Left kidney (tissue), 2 donors: ENCODE results near the gene PLPPR3. TPM values are rescaled to one million over a fixed set of nuclear protein-coding genes. Genes with fewer than 3 reads are reported as not detected.
"Not testable (repeated sequence)": the region's sequence is repeated elsewhere in the genome, so short reads cannot be mapped to it uniquely, and the experiment has no call there.

Experiments
- DNase-seq: peaks from one replicate; pipeline ENCODE4 v3.0.0-alpha.2; 2013
- polyA plus RNA-seq: library from polyadenylated mRNA; unstranded; fragments of 120-200 nt; gene quantifications from one replicate; pipeline ENCODE4 v1.2.1, GENCODE V29; 2013; ENCODE audit not compliant: insufficient read length

Gene PLPPR3
- polyA plus RNA-seq, 1 donor, result 9.4 TPM

- DNase-seq, result no peak
Observed at GRCh38 chr19:829129-829758, 7.5 kb upstream of the PLPPR3 start.

- no peak for DNase-seq
Observed at GRCh38 chr19:827710-828321, 6.1 kb upstream of the PLPPR3 start, which contains the start of gene AZU1. Gene AZU1 (plus strand): TSS chr19:827837. CDS start chr19:827847, 10 bp downstream.

- no peak for DNase-seq
Observed at GRCh38 chr19:827314-827709, 5.6 kb upstream of the PLPPR3 start.

- no peak for DNase-seq
Observed at GRCh38 chr19:825897-826644, 4.3 kb upstream of the PLPPR3 start.

GRCh38 chr19:824885-825284, 3.1 kb upstream of the PLPPR3 start:
- DNase-seq, result no peak

GRCh38 chr19:823565-824121, 1.9 kb upstream of the PLPPR3 start:
- DNase-seq, result no peak

GRCh38 chr19:821231-821824, 427 bp downstream of the PLPPR3 start:
- DNase-seq, result no peak

GRCh38 chr19:820212-820611, 1.5 kb downstream of the PLPPR3 start:
- not testable (repeated sequence) for DNase-seq

- no peak for DNase-seq
Observed at GRCh38 chr19:816500-816857, 5.3 kb downstream of the PLPPR3 start.

- no peak for DNase-seq
Observed at GRCh38 chr19:815775-816499, 5.8 kb downstream of the PLPPR3 start.

- DNase-seq, result no peak
Observed at GRCh38 chr19:815079-815774, 6.5 kb downstream of the PLPPR3 start.

GRCh38 chr19:814152-815078, 7.3 kb downstream of the PLPPR3 start:
- DNase-seq, result no peak

- DNase-seq, result no peak
Observed at GRCh38 chr19:813219-814151, 8.3 kb downstream of the PLPPR3 start.

- no peak for DNase-seq
Observed at GRCh38 chr19:812747-813218, 9.0 kb downstream of the PLPPR3 start.

GRCh38 chr19:812049-812746, 9.6 kb downstream of the PLPPR3 start:
- DNase-seq, result no peak

GRCh38 chr19:811506-812048, 10.2 kb downstream of the PLPPR3 start:
- DNase-seq, result no peak

GRCh38 chr19:810883-811489, 10.8 kb downstream of the PLPPR3 start:
- no peak for DNase-seq
